HEK293 (cell line): Measurements from ENCODE around the gene ARHGAP23.

Experiments used
- CTCF ChIA-PET: fragments of 350-600 bp; formaldehyde crosslinking; extraction: SDS; loops from one replicate; lab custom pipeline; 2021; ENCODE audit warnings: antibody characterized with exemption; lab: Yijun Ruan, JAX
- POLR2A ChIA-PET: fragments of 300-600 bp; formaldehyde crosslinking; extraction: SDS; loops from one replicate; lab custom pipeline; 2020; ENCODE audit warnings: antibody characterized with exemption, inconsistent platforms; lab: Yijun Ruan, JAX
- H3K27ac ChIP-seq: fragments of 200-500 bp; sonication (Bioruptor generic); 2 replicates; pipeline ENCODE4 v1.5.1; 2014; ENCODE audit warnings: low read depth, low read length, control low read depth, inconsistent platforms; ENCODE audit errors: extremely low read depth
- H3K36me3 ChIP-seq, 2 experiments: fragments of 200-500 bp in 1 of 2; sonication (Bioruptor generic) in 1 of 2; 1 replicate in 1 of 2; 2 replicates in 1 of 2; pipeline ENCODE4 v1.5.1; 2014 to 2017; ENCODE audit warnings: inconsistent platforms in 2 of 2, low read length in 2 of 2; ENCODE audit not compliant: control insufficient read depth in 2 of 2, insufficient read depth in 1 of 2
- H3K4me1 ChIP-seq: fragments of 200-500 bp; sonication (Bioruptor generic); 2 replicates; pipeline ENCODE4 v1.5.1; 2014; ENCODE audit warnings: mild to moderate bottlenecking, low read length, inconsistent platforms; ENCODE audit not compliant: control insufficient read depth, insufficient read depth
- H3K4me3 ChIP-seq: 2 replicates; pipeline ENCODE4 v1.5.1; 2011; ENCODE audit warnings: low read depth, mild to moderate bottlenecking, control low read depth, low read length, moderate library complexity
- H3K9me3 ChIP-seq: fragments of 200-500 bp; sonication (Bioruptor generic); 2 replicates; pipeline ENCODE4 v1.5.1; 2014; ENCODE audit warnings: low read depth, low read length, inconsistent platforms; ENCODE audit not compliant: control insufficient read depth, insufficient read depth
- BCL6B ChIP-seq: fragments of 450-650 bp; formaldehyde crosslinking; IDR thresholded peaks from 2 replicates; pipeline ENCODE4 v1.5.1; 2017; ENCODE audit warnings: missing biosample characterization, missing genetic modification characterization
- IKZF3 ChIP-seq: fragments of 450-650 bp; IDR thresholded peaks from 2 replicates; pipeline ENCODE4 v1.5.0; 2018; ENCODE audit warnings: missing biosample characterization, mild to moderate bottlenecking, missing genetic modification characterization, moderate library complexity
- MZF1 ChIP-seq: fragments of 450-650 bp; formaldehyde crosslinking; IDR thresholded peaks from 2 replicates; pipeline ENCODE4 v1.5.1; 2017; ENCODE audit warnings: missing biosample characterization, missing genetic modification characterization, borderline replicate concordance
- PATZ1 ChIP-seq: fragments of 450-650 bp; formaldehyde crosslinking; IDR thresholded peaks from 2 replicates; pipeline ENCODE4 v1.5.1; 2016; ENCODE audit warnings: missing biosample characterization, missing genetic modification characterization
- SCRT2 ChIP-seq: fragments of 450-650 bp; formaldehyde crosslinking; IDR thresholded peaks from 2 replicates; pipeline ENCODE4 v1.5.1; 2016; ENCODE audit warnings: missing biosample characterization, missing genetic modification characterization
- ZBTB11 ChIP-seq: fragments of 450-650 bp; formaldehyde crosslinking; conservative IDR thresholded peaks from 2 replicates; pipeline ENCODE4 v1.5.1; 2016; ENCODE audit warnings: low read depth, missing biosample characterization, missing genetic modification characterization
- ZBTB20 ChIP-seq: fragments of 450-650 bp; formaldehyde crosslinking; IDR thresholded peaks from 2 replicates; pipeline ENCODE4 v1.5.1; 2016; ENCODE audit warnings: missing biosample characterization, missing genetic modification characterization
- ZBTB26 ChIP-seq: fragments of 450-650 bp; formaldehyde crosslinking; optimal IDR thresholded peaks from 2 replicates; pipeline ENCODE3; 2016; ENCODE audit warnings: missing biosample characterization, mild to moderate bottlenecking, missing genetic modification characterization
- ZBTB48 ChIP-seq: fragments of 450-650 bp; formaldehyde crosslinking; IDR thresholded peaks from 2 replicates; pipeline ENCODE4 v1.5.1; 2016; ENCODE audit warnings: missing biosample characterization, missing genetic modification characterization
- ZBTB7A ChIP-seq: fragments of 450-650 bp; formaldehyde crosslinking; IDR thresholded peaks from 2 replicates; pipeline ENCODE4 v1.5.1; 2016; ENCODE audit warnings: low read depth, missing biosample characterization, missing genetic modification characterization
- ZBTB8A ChIP-seq: fragments of 450-650 bp; formaldehyde crosslinking; IDR thresholded peaks from 2 replicates; pipeline ENCODE4 v1.5.1; 2016; ENCODE audit warnings: missing biosample characterization, missing genetic modification characterization
- ZEB2 ChIP-seq: fragments of 450-650 bp; formaldehyde crosslinking; IDR thresholded peaks from 2 replicates; pipeline ENCODE4 v1.5.1; 2016; ENCODE audit warnings: missing biosample characterization, missing genetic modification characterization
- ZNF121 ChIP-seq: fragments of 450-650 bp; formaldehyde crosslinking; IDR thresholded peaks from 2 replicates; pipeline ENCODE4 v1.5.1; 2016; ENCODE audit warnings: missing biosample characterization, missing genetic modification characterization
- ZNF18 ChIP-seq: fragments of 450-650 bp; formaldehyde crosslinking; IDR thresholded peaks from 2 replicates; pipeline ENCODE4 v1.5.1; 2016; ENCODE audit warnings: missing biosample characterization, missing genetic modification characterization
- ZNF341 ChIP-seq: fragments of 450-650 bp; formaldehyde crosslinking; IDR thresholded peaks from 2 replicates; pipeline ENCODE4; 2016; ENCODE audit warnings: low read depth, missing biosample characterization, missing genetic modification characterization
- ZNF354C ChIP-seq: fragments of 450-650 bp; formaldehyde crosslinking; IDR thresholded peaks from 2 replicates; pipeline ENCODE4 v1.5.1; 2016; ENCODE audit warnings: missing biosample characterization, missing genetic modification characterization, low read depth, borderline replicate concordance
- ZNF37A ChIP-seq: fragments of 450-650 bp; IDR thresholded peaks from 2 replicates; pipeline ENCODE4 v1.5.1; 2018; ENCODE audit warnings: missing biosample characterization, missing genetic modification characterization
- ZNF426 ChIP-seq: fragments of 450-650 bp; formaldehyde crosslinking; IDR thresholded peaks from 2 replicates; pipeline ENCODE4 v1.5.1; 2017; ENCODE audit warnings: missing biosample characterization, missing genetic modification characterization, mild to moderate bottlenecking, inconsistent platforms, moderate library complexity
- ZNF449 ChIP-seq: fragments of 450-650 bp; formaldehyde crosslinking; IDR thresholded peaks from 2 replicates; pipeline ENCODE4 v1.5.1; 2017; ENCODE audit warnings: missing biosample characterization, mild to moderate bottlenecking, missing genetic modification characterization, moderate library complexity
- ZNF561 ChIP-seq: fragments of 450-650 bp; IDR thresholded peaks from 2 replicates; pipeline ENCODE4 v1.5.1; 2018; ENCODE audit warnings: missing biosample characterization, missing genetic modification characterization, borderline replicate concordance
- ZNF785 ChIP-seq: fragments of 450-650 bp; formaldehyde crosslinking; IDR thresholded peaks from 2 replicates; pipeline ENCODE4 v1.5.1; 2016; ENCODE audit warnings: missing biosample characterization, missing genetic modification characterization
- ZNF792 ChIP-seq: fragments of 450-650 bp; formaldehyde crosslinking; IDR thresholded peaks from 2 replicates; pipeline ENCODE4 v1.5.1; 2016; ENCODE audit warnings: missing biosample characterization, missing genetic modification characterization
- ZSCAN23 ChIP-seq: fragments of 450-650 bp; formaldehyde crosslinking; IDR thresholded peaks from 2 replicates; pipeline ENCODE4 v1.5.1; 2016; ENCODE audit warnings: missing biosample characterization, missing genetic modification characterization
- ZSCAN30 ChIP-seq: fragments of 450-650 bp; IDR thresholded peaks from 2 replicates; pipeline ENCODE4 v1.5.1; 2018; ENCODE audit warnings: missing biosample characterization, mild to moderate bottlenecking, missing genetic modification characterization, moderate library complexity
- ZXDB ChIP-seq: fragments of 450-650 bp; formaldehyde crosslinking; IDR thresholded peaks from 2 replicates; pipeline ENCODE4 v1.5.1; 2016; ENCODE audit warnings: missing biosample characterization, missing genetic modification characterization

ARHGAP23 gene

GRCh38 chr17:38557836-38558727, 129.8 kb downstream of the ARHGAP23 start (continued):
- 0 out of 2 replicates have a peak, but pooled peaks have one; percentile 30 for TF ChIP-seq ZNF792 (tag by site-specific recombination)
- no peak for TF ChIP-seq ZNF37A (tag by site-specific recombination)
- TF ChIP-seq ZNF449 (tag by site-specific recombination): no peak
- peak; percentile 50 for TF ChIP-seq IKZF3
- peak; percentile 96 for TF ChIP-seq ZXDB (tag by site-specific recombination)
- TF ChIP-seq ZNF121 (tag by site-specific recombination): no peak
- TF ChIP-seq ZNF18 (tag by site-specific recombination): no peak
- peak; percentile 8; the same call in 1 of the 2 replicates for TF ChIP-seq SCRT2 (tag by site-specific recombination)
- peak; percentile 44 for TF ChIP-seq ZBTB8A (tag by site-specific recombination)
- peak; percentile 79 for TF ChIP-seq ZNF341 (tag by site-specific recombination)
- no peak for TF ChIP-seq BCL6B
- peak; percentile 76 for TF ChIP-seq ZBTB7A (tag by site-specific recombination)
- TF ChIP-seq ZNF354C: no peak
- TF ChIP-seq ZEB2 (tag by site-specific recombination): peak; percentile 84
- peak; percentile 97 for TF ChIP-seq ZBTB26 (tag by site-specific recombination)
- peak; percentile 91; the same call in 1 of the 2 replicates for TF ChIP-seq MZF1 (tag by site-specific recombination)

- Histone ChIP-seq H3K4me1 (peaks cover 15% of the 10 kb centered on the region), H3K36me3 (peaks cover 0 to 17% of the 10 kb centered on the region in 2 experiments; a peak in 1 of 3 replicates), H3K4me3 (peak overlapping the region; percentile 37), H3K9me3 (no peaks in the 10 kb centered on the region), H3K27ac (no peak overlapping the region)
- CTCF ChIA-PET: interaction anchor here (0.6 to 10.8 kb wide), 41 partner anchors 9 to 1816 kb away, joined by 3 to 264 read pairs (median 6); partner anchors contain the start of genes EPOP and SRCIN1
- POLR2A ChIA-PET: interaction anchor here (0.6 to 2.4 kb wide), 16 partner anchors 9 to 109 kb away, joined by 3 to 14 read pairs (median 4); no protein-coding TSS in a partner anchor
- TF ChIP-seq ZBTB48 (tag by site-specific recombination) (no peak), ZNF785 (tag by site-specific recombination) (no peak), ZNF426 (tag by site-specific recombination) (no peak), ZSCAN23 (tag by site-specific recombination) (0 out of 2 replicates have a peak, but pooled peaks have one; percentile 21), PATZ1 (tag by site-specific recombination) (no peak), ZBTB11 (tag by site-specific recombination) (peak; percentile 60; the same call in 1 of the 2 replicates), ZBTB20 (tag by site-specific recombination) (0 out of 2 replicates have a peak, but pooled peaks have one; percentile 19), ZNF561 (no peak), ZSCAN30 (tag by site-specific recombination) (no peak)
Observed at GRCh38 chr17:38558728-38559050, 130.4 kb downstream of the ARHGAP23 start.
